Liver (tissue), 9 donors: ENCODE measurements around the gene CADM2. TPM values are rescaled to one million over a fixed set of nuclear protein-coding genes. Genes with fewer than 3 reads are reported as not detected.

Experiments
- DNase-seq: peaks from one replicate; pipeline ENCODE4 v3.0.0-alpha.2; 2017; ENCODE audit warnings: low spot score
- H3K27ac ChIP-seq, 2 donors: one replicate each; pipeline ENCODE4 v1.7.0; 2013; ENCODE audit warnings: inconsistent platforms in 2 of 2, low read length in 2 of 2, control low read depth in 1 of 2, low read depth in 1 of 2, mild to moderate bottlenecking in 1 of 2
- H3K27me3 ChIP-seq, 4 donors: one replicate each; pipeline versions ENCODE4 v1.6.1 to v1.7.0; 2013; ENCODE audit warnings: low read length in 3 of 4, inconsistent platforms in 1 of 4, mild to moderate bottlenecking in 1 of 4, moderate library complexity in 1 of 4; ENCODE audit not compliant: control insufficient read depth in 4 of 4, insufficient read depth in 4 of 4
- H3K36me3 ChIP-seq, 4 donors: one replicate each; pipeline versions ENCODE4 v1.6.1 to v1.7.0; 2013; ENCODE audit warnings: low read length in 3 of 4, mild to moderate bottlenecking in 3 of 4, low read depth in 1 of 4, moderate library complexity in 1 of 4; ENCODE audit not compliant: control insufficient read depth in 4 of 4, insufficient read depth in 3 of 4
- H3K4me1 ChIP-seq, 4 donors: one replicate each; pipeline versions ENCODE4 v1.6.1 to v1.7.0; 2013; ENCODE audit warnings: low read length in 3 of 4, mild to moderate bottlenecking in 3 of 4, moderate library complexity in 1 of 4; ENCODE audit not compliant: control insufficient read depth in 4 of 4, insufficient read depth in 4 of 4
- H3K4me3 ChIP-seq, 3 donors: one replicate each; pipeline versions ENCODE4 v1.6.1 to v1.7.0; 2013; ENCODE audit warnings: low read length in 3 of 3, control low read depth in 1 of 3, low read depth in 1 of 3, mild to moderate bottlenecking in 1 of 3
- H3K9ac ChIP-seq, 2 donors: one replicate each; pipeline ENCODE4 v1.7.0; 2013; ENCODE audit warnings: low read length in 2 of 2, mild to moderate bottlenecking in 2 of 2, moderate library complexity in 2 of 2, control low read depth in 1 of 2, low read depth in 1 of 2
- H3K9me3 ChIP-seq, 4 donors: one replicate each; pipeline versions ENCODE4 v1.6.1 to v1.7.0; 2013; ENCODE audit warnings: low read length in 3 of 4; ENCODE audit not compliant: control insufficient read depth in 4 of 4
- EGR1 ChIP-seq, 2 donors: IDR thresholded peaks; 2 replicates each; pipeline ENCODE4 v1.6.1; 2016 to 2018; ENCODE audit warnings: antibody characterized with exemption in 2 of 2, low read depth in 2 of 2
- FOXA1 ChIP-seq: IDR thresholded peaks from 2 replicates; pipeline ENCODE4 v1.6.1; 2016; ENCODE audit warnings: antibody characterized with exemption
- FOXA2 ChIP-seq: IDR thresholded peaks from 2 replicates; pipeline ENCODE4 v1.6.1; 2016; ENCODE audit warnings: antibody characterized with exemption
- HNF4A ChIP-seq, 2 donors: conservative IDR thresholded peaks; 2 replicates each; pipeline ENCODE4 v1.6.1; 2016; ENCODE audit warnings: antibody characterized with exemption in 2 of 2, mild to moderate bottlenecking in 2 of 2
- HNF4G ChIP-seq: IDR thresholded peaks from 2 replicates; pipeline ENCODE4 v1.6.1; 2016; ENCODE audit warnings: antibody characterized with exemption
- JUND ChIP-seq, 2 donors: IDR thresholded peaks; 2 replicates each; pipeline ENCODE4 v1.6.1; 2016; ENCODE audit warnings: antibody characterized with exemption in 2 of 2
- NR2F2 ChIP-seq: IDR thresholded peaks from 2 replicates; pipeline ENCODE4 v1.6.1; 2016; ENCODE audit warnings: antibody characterized with exemption
- RAD21 ChIP-seq, 2 donors: IDR thresholded peaks; 2 replicates each; pipeline ENCODE4 v1.6.1; 2016; ENCODE audit warnings: antibody characterized with exemption in 2 of 2, mild to moderate bottlenecking in 2 of 2
- RXRA ChIP-seq, 2 donors: IDR thresholded peaks; 2 replicates each; pipeline ENCODE4 v1.6.1; 2017 to 2018; ENCODE audit warnings: antibody characterized with exemption in 2 of 2, mild to moderate bottlenecking in 1 of 2
- SP1 ChIP-seq: IDR thresholded peaks from 2 replicates; pipeline ENCODE4 v1.6.1; 2018; ENCODE audit warnings: antibody characterized with exemption, mild to moderate bottlenecking
- TAF1 ChIP-seq: conservative IDR thresholded peaks from 2 replicates; pipeline ENCODE4 v1.6.1; 2016; ENCODE audit warnings: antibody characterized with exemption, mild to moderate bottlenecking
- YY1 ChIP-seq: IDR thresholded peaks from 2 replicates; pipeline ENCODE4 v1.6.1; 2016; ENCODE audit warnings: antibody characterized with exemption, mild to moderate bottlenecking
- WGBS: extraction: QIAGEN DNeasy Blood & Tissue Kit; methylation state at CpG from one replicate; pipeline ENCODE4 v1.1.7; 2013; 5-methylcytosine and 5-hydroxymethylcytosine counted together
- polyA plus RNA-seq, 2 donors: library from polyadenylated mRNA; stranded (reverse) in 1 of 2; unstranded in 1 of 2; fragments of 200-250 nt in 1 of 2; fragments of >200 nt in 1 of 2; fragmentation: Nextera tagmentation in 1 of 2; extraction: Ambion mirVana in 1 of 2; gene quantifications; one replicate each; pipeline versions ENCODE4 v1.2.1 to v1.2.3, GENCODE V29; 2013 to 2015
- total RNA-seq, 2 donors: library from RNA; depleted of rRNA; stranded (reverse); fragments of >200 nt; gene quantifications; one replicate each; pipeline ENCODE4 v1.2.3, GENCODE V29; 2014
- TF ChIP-seq, protein P1 (sequence below): IDR thresholded peaks from 2 replicates; pipeline ENCODE4 v1.6.1; 2016; ENCODE audit warnings: antibody characterized with exemption
- TF ChIP-seq, protein P2 (sequence below): fragments of 150-350 bp; IDR thresholded peaks from 2 replicates; pipeline ENCODE4 v1.5.1; 2017; ENCODE audit warnings: improper control_type of control experiment, low read depth, low read length; ENCODE audit not compliant: missing input control
- TF ChIP-seq, protein P3 (sequence below): IDR thresholded peaks from 2 replicates; pipeline ENCODE4 v1.6.1; 2016; ENCODE audit warnings: antibody characterized with exemption, mild to moderate bottlenecking
- TF ChIP-seq, protein P4 (sequence below): IDR thresholded peaks from 2 replicates; pipeline ENCODE4 v1.6.1; 2016; ENCODE audit warnings: antibody characterized with exemption
- TF ChIP-seq, protein P5 (sequence below): IDR thresholded peaks from 2 replicates; pipeline ENCODE4 v1.6.1; 2016; ENCODE audit warnings: antibody characterized with exemption
- donor health status: healthy.
- donor health status: healthy.
- donor health status: healthy.
- donor health status: healthy.
- donor health status: healthy.

CADM2 gene
- total and polyA plus RNA-seq, 4 donors = 0.35 to 0.92 (median 0.51) TPM

DNA sequence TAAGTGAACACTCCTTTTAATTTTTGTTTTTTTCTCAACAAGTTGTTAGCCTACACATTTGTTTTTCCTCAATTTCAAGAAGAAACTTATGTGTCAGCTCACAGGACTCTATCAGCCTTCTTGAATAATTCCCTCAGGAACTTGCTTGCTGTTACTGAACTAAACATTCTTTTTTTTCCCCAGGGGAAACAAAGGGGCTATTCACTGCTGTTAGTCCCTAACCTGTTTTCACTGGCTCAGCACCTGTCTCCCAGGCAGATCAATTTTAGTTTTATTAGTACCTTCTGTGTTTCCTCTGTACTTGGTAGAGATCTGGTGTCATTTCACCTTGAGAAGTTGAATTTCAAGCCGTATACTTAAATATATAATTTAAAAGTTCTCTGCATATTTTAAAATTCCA is 644.6 kb downstream of the CADM2 start:
- 68% methylated on average over 1 of the region's 1 CpG for WGBS
- DNase-seq = no peak
- Histone ChIP-seq H3K36me3 (no peaks in the 10 kb centered on the region), H3K4me3 (no peak overlapping the region), H3K9ac (no peak overlapping the region), H3K27me3 (peaks cover 0 to 2% (median 0%) of the 10 kb centered on the region in 4 donors), H3K4me1 (no peaks in the 10 kb centered on the region), H3K27ac (no peak overlapping the region), H3K9me3 (no peaks in the 10 kb centered on the region)
- TF ChIP-seq YY1 = no peak
- TF ChIP-seq, protein P1, sequence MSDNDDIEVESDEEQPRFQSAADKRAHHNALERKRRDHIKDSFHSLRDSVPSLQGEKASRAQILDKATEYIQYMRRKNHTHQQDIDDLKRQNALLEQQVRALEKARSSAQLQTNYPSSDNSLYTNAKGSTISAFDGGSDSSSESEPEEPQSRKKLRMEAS = no peak
- TF ChIP-seq RXRA (IDR thresholded peaks at IDR 0.05) = no peak
- TF ChIP-seq TAF1 = no peak
- no peak for TF ChIP-seq JUND (IDR thresholded peaks at IDR 0.05)
- TF ChIP-seq, protein P2, sequence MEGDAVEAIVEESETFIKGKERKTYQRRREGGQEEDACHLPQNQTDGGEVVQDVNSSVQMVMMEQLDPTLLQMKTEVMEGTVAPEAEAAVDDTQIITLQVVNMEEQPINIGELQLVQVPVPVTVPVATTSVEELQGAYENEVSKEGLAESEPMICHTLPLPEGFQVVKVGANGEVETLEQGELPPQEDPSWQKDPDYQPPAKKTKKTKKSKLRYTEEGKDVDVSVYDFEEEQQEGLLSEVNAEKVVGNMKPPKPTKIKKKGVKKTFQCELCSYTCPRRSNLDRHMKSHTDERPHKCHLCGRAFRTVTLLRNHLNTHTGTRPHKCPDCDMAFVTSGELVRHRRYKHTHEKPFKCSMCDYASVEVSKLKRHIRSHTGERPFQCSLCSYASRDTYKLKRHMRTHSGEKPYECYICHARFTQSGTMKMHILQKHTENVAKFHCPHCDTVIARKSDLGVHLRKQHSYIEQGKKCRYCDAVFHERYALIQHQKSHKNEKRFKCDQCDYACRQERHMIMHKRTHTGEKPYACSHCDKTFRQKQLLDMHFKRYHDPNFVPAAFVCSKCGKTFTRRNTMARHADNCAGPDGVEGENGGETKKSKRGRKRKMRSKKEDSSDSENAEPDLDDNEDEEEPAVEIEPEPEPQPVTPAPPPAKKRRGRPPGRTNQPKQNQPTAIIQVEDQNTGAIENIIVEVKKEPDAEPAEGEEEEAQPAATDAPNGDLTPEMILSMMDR = no peak
- TF ChIP-seq SP1 = no peak
- no peak for TF ChIP-seq HNF4A (conservative IDR thresholded peaks at IDR 0.05)
- TF ChIP-seq, protein P3, sequence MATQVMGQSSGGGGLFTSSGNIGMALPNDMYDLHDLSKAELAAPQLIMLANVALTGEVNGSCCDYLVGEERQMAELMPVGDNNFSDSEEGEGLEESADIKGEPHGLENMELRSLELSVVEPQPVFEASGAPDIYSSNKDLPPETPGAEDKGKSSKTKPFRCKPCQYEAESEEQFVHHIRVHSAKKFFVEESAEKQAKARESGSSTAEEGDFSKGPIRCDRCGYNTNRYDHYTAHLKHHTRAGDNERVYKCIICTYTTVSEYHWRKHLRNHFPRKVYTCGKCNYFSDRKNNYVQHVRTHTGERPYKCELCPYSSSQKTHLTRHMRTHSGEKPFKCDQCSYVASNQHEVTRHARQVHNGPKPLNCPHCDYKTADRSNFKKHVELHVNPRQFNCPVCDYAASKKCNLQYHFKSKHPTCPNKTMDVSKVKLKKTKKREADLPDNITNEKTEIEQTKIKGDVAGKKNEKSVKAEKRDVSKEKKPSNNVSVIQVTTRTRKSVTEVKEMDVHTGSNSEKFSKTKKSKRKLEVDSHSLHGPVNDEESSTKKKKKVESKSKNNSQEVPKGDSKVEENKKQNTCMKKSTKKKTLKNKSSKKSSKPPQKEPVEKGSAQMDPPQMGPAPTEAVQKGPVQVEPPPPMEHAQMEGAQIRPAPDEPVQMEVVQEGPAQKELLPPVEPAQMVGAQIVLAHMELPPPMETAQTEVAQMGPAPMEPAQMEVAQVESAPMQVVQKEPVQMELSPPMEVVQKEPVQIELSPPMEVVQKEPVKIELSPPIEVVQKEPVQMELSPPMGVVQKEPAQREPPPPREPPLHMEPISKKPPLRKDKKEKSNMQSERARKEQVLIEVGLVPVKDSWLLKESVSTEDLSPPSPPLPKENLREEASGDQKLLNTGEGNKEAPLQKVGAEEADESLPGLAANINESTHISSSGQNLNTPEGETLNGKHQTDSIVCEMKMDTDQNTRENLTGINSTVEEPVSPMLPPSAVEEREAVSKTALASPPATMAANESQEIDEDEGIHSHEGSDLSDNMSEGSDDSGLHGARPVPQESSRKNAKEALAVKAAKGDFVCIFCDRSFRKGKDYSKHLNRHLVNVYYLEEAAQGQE = no peak
- TF ChIP-seq FOXA1 = no peak
- TF ChIP-seq NR2F2 = no peak
- TF ChIP-seq, protein P4, sequence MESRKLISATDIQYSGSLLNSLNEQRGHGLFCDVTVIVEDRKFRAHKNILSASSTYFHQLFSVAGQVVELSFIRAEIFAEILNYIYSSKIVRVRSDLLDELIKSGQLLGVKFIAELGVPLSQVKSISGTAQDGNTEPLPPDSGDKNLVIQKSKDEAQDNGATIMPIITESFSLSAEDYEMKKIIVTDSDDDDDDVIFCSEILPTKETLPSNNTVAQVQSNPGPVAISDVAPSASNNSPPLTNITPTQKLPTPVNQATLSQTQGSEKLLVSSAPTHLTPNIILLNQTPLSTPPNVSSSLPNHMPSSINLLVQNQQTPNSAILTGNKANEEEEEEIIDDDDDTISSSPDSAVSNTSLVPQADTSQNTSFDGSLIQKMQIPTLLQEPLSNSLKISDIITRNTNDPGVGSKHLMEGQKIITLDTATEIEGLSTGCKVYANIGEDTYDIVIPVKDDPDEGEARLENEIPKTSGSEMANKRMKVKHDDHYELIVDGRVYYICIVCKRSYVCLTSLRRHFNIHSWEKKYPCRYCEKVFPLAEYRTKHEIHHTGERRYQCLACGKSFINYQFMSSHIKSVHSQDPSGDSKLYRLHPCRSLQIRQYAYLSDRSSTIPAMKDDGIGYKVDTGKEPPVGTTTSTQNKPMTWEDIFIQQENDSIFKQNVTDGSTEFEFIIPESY = no peak
- TF ChIP-seq, protein P5, sequence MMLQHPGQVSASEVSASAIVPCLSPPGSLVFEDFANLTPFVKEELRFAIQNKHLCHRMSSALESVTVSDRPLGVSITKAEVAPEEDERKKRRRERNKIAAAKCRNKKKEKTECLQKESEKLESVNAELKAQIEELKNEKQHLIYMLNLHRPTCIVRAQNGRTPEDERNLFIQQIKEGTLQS = no peak
- TF ChIP-seq RAD21 (IDR thresholded peaks at IDR 0.05) = no peak
- TF ChIP-seq EGR1 (IDR thresholded peaks at IDR 0.05; ENCODE audit: low read depth in 2 of 2) = no peak
- no peak for TF ChIP-seq FOXA2

DNA sequence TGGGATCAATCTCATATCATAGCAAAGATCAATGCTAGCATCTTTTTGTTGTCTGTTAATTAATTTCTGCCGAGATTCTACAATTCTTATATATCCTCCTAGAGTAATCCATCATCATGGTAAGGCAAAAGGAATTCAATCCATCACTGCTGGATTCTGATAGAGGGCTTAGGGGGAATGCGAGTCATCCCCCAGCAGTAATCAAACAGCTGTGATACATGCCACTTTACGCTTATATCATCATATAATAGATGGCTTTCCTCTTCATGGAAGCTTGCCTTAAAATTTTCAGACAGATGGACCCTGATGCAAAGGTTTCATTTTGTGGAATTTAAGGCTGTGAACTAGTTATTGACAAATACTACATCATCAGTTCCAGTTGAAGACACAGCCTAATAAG is 645.9 kb downstream of the CADM2 start:
- H3K4me1 ChIP-seq = no peaks in the 10 kb centered on the region
- 82% methylated on average over 3 of the region's 3 CpGs for WGBS
- no peak overlapping the region for H3K4me3 ChIP-seq
- no peak overlapping the region for H3K9ac ChIP-seq
- H3K27me3 ChIP-seq = peaks cover 0 to 2% (median 0%) of the 10 kb centered on the region in 4 donors
- TF ChIP-seq HNF4G = no peak
- no peak for TF ChIP-seq HNF4A (conservative IDR thresholded peaks at IDR 0.05)
- no peak for TF ChIP-seq YY1
- no peak overlapping the region for H3K27ac ChIP-seq
- no peaks in the 10 kb centered on the region for H3K9me3 ChIP-seq
- no peaks in the 10 kb centered on the region for H3K36me3 ChIP-seq
- DNase-seq = no peak
